Upper lobe of right lung (tissue), 1 donor: ENCODE measurements around the gene CILP2. TPM values are rescaled to one million over a fixed set of nuclear protein-coding genes. Genes with fewer than 3 reads are reported as not detected.
A peak's percentile ranks its signal among the peaks of the same experiment; 100 is the strongest.

Experiments
- ATAC-seq: fragments of 200-7000 bp; cut with Tn5 transposase; one replicate; pipeline ENCODE4 v1.9.1; 2020; ENCODE audit warnings: mild to moderate bottlenecking, moderate library complexity
- DNase-seq: peaks from one replicate; pipeline ENCODE4 v3.0.0-alpha.2; 2020
- H3K27ac ChIP-seq: fragments of 200-600 bp; one replicate; pipeline ENCODE4 v1.8.0; 2022
- H3K27me3 ChIP-seq: fragments of 200-600 bp; one replicate; pipeline ENCODE4 v1.8.0; 2022; ENCODE audit warnings: mild to moderate bottlenecking
- H3K36me3 ChIP-seq: fragments of 200-600 bp; one replicate; pipeline ENCODE4 v1.8.0; 2022
- H3K4me1 ChIP-seq: fragments of 200-600 bp; one replicate; pipeline ENCODE4 v1.8.0; 2022
- H3K4me3 ChIP-seq: fragments of 200-600 bp; one replicate; pipeline ENCODE4 v1.8.0; 2022; ENCODE audit warnings: mild to moderate bottlenecking
- H3K9me3 ChIP-seq: fragments of 200-600 bp; one replicate; pipeline ENCODE4 v1.8.0; 2022
- CTCF ChIP-seq: fragments of 200-600 bp; IDR thresholded peaks from one replicate; pipeline ENCODE4 v1.8.0; 2022; ENCODE audit warnings: antibody characterized with exemption
- intact Hi-C: fragments of 100-400 bp; cut with DNase I; formaldehyde crosslinking; loops from one replicate; pipeline ENCODE4 v1.11.0; 2022
- long read RNA-seq: library from polyadenylated mRNA; unstranded; transcript quantifications from one replicate; pipeline ENCODE4 v2.0.0, GENCODE V29; 2021
- total RNA-seq: library from RNA; stranded (reverse); fragmentation: NEBNext Ultra II Directional; extraction: Animal tissue kit (Norgen Biotek cat#: 25700); gene quantifications from one replicate; pipeline ENCODE4 v1.2.1, GENCODE V29; 2021
- donor health status: DM: no; HTN: yes; CAD: no; lungs with severe emphysema.

Gene CILP2
- 0.41 TPM for total RNA-seq
- long read RNA-seq, partial matches to known transcripts = 0 of 1 reads
- long read RNA-seq, other reads (novel, unspliced or antisense) = 1 of 1 reads

- intact Hi-C loops = loop anchor here (10.0 kb wide), 1 partner anchor 417 kb away; no protein-coding TSS in a partner anchor
- DNase-seq = no peak
- peak; percentile 18 for ATAC-seq
- Histone ChIP-seq H3K4me1 (peaks cover 11% of the 10 kb centered on the region), H3K36me3 (no peaks in the 10 kb centered on the region), H3K27me3 (peaks cover 52% of the 10 kb centered on the region), H3K4me3 (peak within 1 kb of the TSS; percentile 19), H3K27ac (no peak within 1 kb of the TSS), H3K9me3 (no peaks in the 10 kb centered on the region)
- TF ChIP-seq CTCF = no peak
These were observed at the start of gene CILP2 for GRCh38 chr19:19538061-19538784. Gene CILP2, plus strand, starts transcription at chr19:19538265. Its CDS starts 85 bp downstream, at chr19:19538350.

GRCh38 chr19:19488875-19489690 lies 49.0 kb upstream of the CILP2 start:
- DNase-seq (peak; percentile 84), ATAC-seq (peak; percentile 63)
- no peaks in the 10 kb centered on the region for H3K27me3 ChIP-seq
- peaks cover 25% of the 10 kb centered on the region for H3K36me3 ChIP-seq
- TF ChIP-seq CTCF = no peak
- H3K4me1 ChIP-seq = peaks cover 40% of the 10 kb centered on the region
- H3K4me3 ChIP-seq = peak overlapping the region; percentile 17
- intact Hi-C loops = loop anchor here (10.0 kb wide), 1 partner anchor 84 kb away; the partner anchor contains the start of gene GATAD2A
- H3K9me3 ChIP-seq = no peaks in the 10 kb centered on the region
- H3K27ac ChIP-seq = peak overlapping the region; percentile 89

GRCh38 chr19:19489804-19490204 lies 48.3 kb upstream of the CILP2 start:
- H3K4me3 ChIP-seq = no peak overlapping the region
- H3K27ac ChIP-seq = peak overlapping the region; percentile 89
- TF ChIP-seq CTCF = no peak
- H3K36me3 ChIP-seq = peaks cover 32% of the 10 kb centered on the region
- H3K9me3 ChIP-seq = no peaks in the 10 kb centered on the region
- DNase-seq (no peak), ATAC-seq (no peak)
- intact Hi-C loops = loop anchor here (10.0 kb wide), 1 partner anchor 85 kb away; the partner anchor contains the start of gene GATAD2A
- no peaks in the 10 kb centered on the region for H3K27me3 ChIP-seq
- H3K4me1 ChIP-seq = peaks cover 39% of the 10 kb centered on the region

- Histone ChIP-seq H3K36me3 (peaks cover 35% of the 10 kb centered on the region), H3K27me3 (no peaks in the 10 kb centered on the region), H3K4me1 (peaks cover 33% of the 10 kb centered on the region), H3K27ac (peak overlapping the region; percentile 89), H3K4me3 (no peak overlapping the region), H3K9me3 (no peaks in the 10 kb centered on the region)
- peak; percentile 74 for DNase-seq
- intact Hi-C loops = no loop called here
- ATAC-seq = peak; percentile 74
- peak; percentile 83 for TF ChIP-seq CTCF
These were observed 47.7 kb upstream of the CILP2 start for GRCh38 chr19:19490214-19490968.

GRCh38 chr19:19491321-19492025 lies 46.6 kb upstream of the CILP2 start:
- no peak for TF ChIP-seq CTCF
- Histone ChIP-seq H3K27ac (no peak overlapping the region), H3K9me3 (no peaks in the 10 kb centered on the region), H3K36me3 (peaks cover 45% of the 10 kb centered on the region), H3K4me3 (no peak overlapping the region), H3K4me1 (peaks cover 31% of the 10 kb centered on the region), H3K27me3 (no peaks in the 10 kb centered on the region)
- ATAC-seq = no peak
- intact Hi-C loops = no loop called here
- DNase-seq = no peak
